Esophagus muscularis mucosa (tissue), 4 donors: Measurements from ENCODE around the gene CLPSL1. TPM values are rescaled to one million over a fixed set of nuclear protein-coding genes. Genes with fewer than 3 reads are reported as not detected.

ENCODE experiments used
- DNase-seq: peaks from one replicate; pipeline ENCODE4 v3.0.0-alpha.2; 2017; ENCODE audit errors: extremely low spot score
- H3K27ac ChIP-seq, 4 donors: fragments of 200-600 bp; sonication (generic); replicated peaks in 1 of 4; 1 replicate in 3 of 4; 2 replicates in 1 of 4; pipeline ENCODE4 v1.5.1; 2016 to 2019; ENCODE audit warnings: mild to moderate bottlenecking in 1 of 4
- H3K27me3 ChIP-seq, 4 donors: fragments of 200-600 bp; sonication (generic); one replicate each; pipeline versions ENCODE4 v1.5.1 to v1.6.0; 2016 to 2019
- H3K36me3 ChIP-seq, 4 donors: fragments of 200-600 bp; sonication (generic); one replicate each; pipeline ENCODE4 v1.5.1; 2016 to 2019
- H3K4me1 ChIP-seq, 4 donors: fragments of 200-600 bp; sonication (generic); one replicate each; pipeline ENCODE4 v1.5.1; 2016 to 2019
- H3K4me3 ChIP-seq, 4 donors: fragments of 200-600 bp; sonication (generic); 1 replicate in 2 of 4; 2 replicates in 2 of 4; pipeline ENCODE4 v1.5.1; 2016 to 2019; ENCODE audit warnings: mild to moderate bottlenecking in 4 of 4, moderate library complexity in 1 of 4
- H3K9me3 ChIP-seq, 4 donors: fragments of 200-600 bp; sonication (generic); 1 replicate in 3 of 4; 2 replicates in 1 of 4; pipeline ENCODE4 v1.5.1; 2016 to 2019
- CTCF ChIP-seq, 3 experiments: fragments of 200-600 bp in 2 of 3; fragments of 450-650 bp in 1 of 3; sonication (generic) in 2 of 3; IDR thresholded peaks; one replicate each; pipeline ENCODE4 v1.5.1; 2017 to 2019; ENCODE audit warnings: antibody characterized with exemption in 3 of 3, mild to moderate bottlenecking in 2 of 3, moderate library complexity in 1 of 3
- EP300 ChIP-seq: sonication (generic); formaldehyde crosslinking; IDR thresholded peaks from one replicate; pipeline ENCODE4 v1.6.1; 2017; ENCODE audit warnings: antibody characterized with exemption
- POLR2A ChIP-seq: fragments of 450-650 bp; IDR thresholded peaks from one replicate; pipeline ENCODE4 v1.6.1; 2017; ENCODE audit warnings: antibody characterized with exemption, moderate library complexity, mild to moderate bottlenecking, low read depth
- POLR2AphosphoS5 ChIP-seq, 2 donors: sonication (generic); formaldehyde crosslinking; IDR thresholded peaks; one replicate each; pipeline ENCODE4 v1.6.1; 2017; ENCODE audit warnings: antibody characterized with exemption in 2 of 2
- WGBS: methylation state at CpG from one replicate; pipeline ENCODE4 v1.1.5; 2018; 5-methylcytosine and 5-hydroxymethylcytosine counted together
- intact Hi-C: fragments of 100-400 bp; cut with DNase I; formaldehyde crosslinking; loops from one replicate; pipeline ENCODE4 v1.15.1; 2023
- total RNA-seq, 4 donors: library from RNA; depleted of rRNA; stranded (reverse); fragments of >200 nt; gene quantifications; one replicate each; pipeline versions ENCODE4 v1.1.0 to v1.2.1, GENCODE V29; 2016

The CLPSL1 gene
- total RNA-seq, 4 donors from 2014 or later: not detected

GRCh38 chr6:35801148-35801547 is 20.3 kb downstream of the CLPSL1 start:
- no peak overlapping the region for H3K4me3 ChIP-seq
- DNase-seq: no peak
- H3K9me3 ChIP-seq: no peaks in the 10 kb centered on the region
- peaks cover 0 to 8% (median 6%) of the 10 kb centered on the region in 4 donors for H3K4me1 ChIP-seq
- TF ChIP-seq EP300: no peak
- TF ChIP-seq POLR2A: no peak
- intact Hi-C loops: no loop called here
- no peak overlapping the region for H3K27ac ChIP-seq
- H3K36me3 ChIP-seq: no peaks in the 10 kb centered on the region
- 74% methylated on average over 3 of the region's 3 CpGs for WGBS
- H3K27me3 ChIP-seq: peaks cover 0 to 44% (median 8%) of the 10 kb centered on the region in 4 donors

GRCh38 chr6:35804996-35805736 is 24.3 kb downstream of the CLPSL1 start, which contains the start of gene LHFPL5:
LHFPL5 (plus strand) TSS chr6:35805352; CDS start chr6:35805671, 319 bp downstream.
- peaks cover 0 to 8% (median 6%) of the 10 kb centered on the region in 4 donors for H3K4me1 ChIP-seq
- H3K4me3 ChIP-seq: peak within 1 kb of the TSS in 3 of 4 donors; percentile 12 to 28 (median 26)

GRCh38 chr6:35808688-35809087 is 27.9 kb downstream of the CLPSL1 start:
- H3K9me3 ChIP-seq: no peaks in the 10 kb centered on the region
- DNase-seq: no peak
- H3K27ac ChIP-seq: no peak overlapping the region
- WGBS: 49% methylated on average over 3 of the region's 3 CpGs
- intact Hi-C loops: no loop called here
- H3K4me1 ChIP-seq: peaks cover 0 to 8% (median 6%) of the 10 kb centered on the region in 4 donors
- H3K4me3 ChIP-seq: no peak overlapping the region
- H3K27me3 ChIP-seq: peaks cover 0 to 61% (median 8%) of the 10 kb centered on the region in 4 donors
- no peaks in the 10 kb centered on the region for H3K36me3 ChIP-seq
- TF ChIP-seq EP300 (no peak), POLR2A (no peak), POLR2AphosphoS5 (IDR thresholded peaks at IDR 0.05) (no peak), CTCF (IDR thresholded peaks at IDR 0.05) (no peak)

More at GRCh38 chr6:35804996-35805736, 24.3 kb downstream of the CLPSL1 start, which contains the start of gene LHFPL5:
- no peak for TF ChIP-seq POLR2A
- no peak for TF ChIP-seq POLR2AphosphoS5 (IDR thresholded peaks at IDR 0.05)
- TF ChIP-seq EP300: no peak
- no peak for TF ChIP-seq CTCF (IDR thresholded peaks at IDR 0.05)
- intact Hi-C loops: no loop called here
- Histone ChIP-seq H3K9me3 (no peaks in the 10 kb centered on the region), H3K27me3 (peaks cover 0 to 54% (median 8%) of the 10 kb centered on the region in 4 donors), H3K27ac (no peak within 1 kb of the TSS), H3K36me3 (no peaks in the 10 kb centered on the region)
- no peak for DNase-seq
- 15% methylated on average over 24 of the region's 40 CpGs for WGBS

GRCh38 chr6:35809809-35810208 is 29.0 kb downstream of the CLPSL1 start:
- 78% methylated on average over 5 of the region's 5 CpGs for WGBS
- Histone ChIP-seq H3K27me3 (peaks cover 0 to 53% (median 7%) of the 10 kb centered on the region in 4 donors), H3K9me3 (no peaks in the 10 kb centered on the region)

GRCh38 chr6:35810971-35811698 is 30.3 kb downstream of the CLPSL1 start:
- H3K27me3 ChIP-seq: peaks cover 0 to 40% (median 0%) of the 10 kb centered on the region in 4 donors
- H3K9me3 ChIP-seq: no peaks in the 10 kb centered on the region
- WGBS: 66% methylated on average over 14 of the region's 14 CpGs
- no peak overlapping the region for H3K4me3 ChIP-seq
- no peaks in the 10 kb centered on the region for H3K36me3 ChIP-seq
- DNase-seq: no peak
- H3K4me1 ChIP-seq: no peaks in the 10 kb centered on the region
- TF ChIP-seq POLR2AphosphoS5 (IDR thresholded peaks at IDR 0.05): no peak
- no peak for TF ChIP-seq CTCF (IDR thresholded peaks at IDR 0.05)
- TF ChIP-seq POLR2A: no peak
- no peak for TF ChIP-seq EP300
- no peak overlapping the region for H3K27ac ChIP-seq
- intact Hi-C loops: no loop called here

More at GRCh38 chr6:35809809-35810208, 29.0 kb downstream of the CLPSL1 start:
- DNase-seq: no peak
- Histone ChIP-seq H3K4me1 (peaks cover 0 to 7% (median 6%) of the 10 kb centered on the region in 4 donors), H3K27ac (no peak overlapping the region), H3K4me3 (no peak overlapping the region), H3K36me3 (no peaks in the 10 kb centered on the region)
- intact Hi-C loops: no loop called here
- TF ChIP-seq EP300: no peak
